Osteoblast (primary cell): ENCODE measurements around the gene CRYAA. TPM values are rescaled to one million over a fixed set of nuclear protein-coding genes. Genes with fewer than 3 reads are reported as not detected.

Experiments used
- DNase-seq: peaks from one replicate; pipeline ENCODE4 v3.0.0; 2011; ENCODE audit warnings: low spot score, mixed read lengths; ENCODE audit not compliant: insufficient read length; ENCODE audit errors: missing footprints
- H2AFZ ChIP-seq: 2 replicates; pipeline ENCODE4 v1.6.0; 2011; ENCODE audit warnings: mild to moderate bottlenecking, low read length
- H3K27ac ChIP-seq: 2 replicates; pipeline ENCODE4 v1.5.1; 2011; ENCODE audit warnings: mild to moderate bottlenecking, low read depth, low read length, moderate library complexity
- H3K27me3 ChIP-seq: 2 replicates; pipeline ENCODE4 v1.6.0; 2012; ENCODE audit warnings: mild to moderate bottlenecking, control low read depth, inconsistent platforms, low read length, moderate library complexity; ENCODE audit not compliant: insufficient read depth
- H3K36me3 ChIP-seq: 2 replicates; pipeline ENCODE4 v1.5.1; 2011; ENCODE audit warnings: mild to moderate bottlenecking, low read length, control low read depth, moderate library complexity; ENCODE audit not compliant: insufficient read depth
- H3K4me1 ChIP-seq: 2 replicates; pipeline ENCODE4 v1.5.1; 2011; ENCODE audit warnings: mild to moderate bottlenecking, low read length, control low read depth, moderate library complexity; ENCODE audit not compliant: insufficient read depth
- H3K4me2 ChIP-seq: 2 replicates; pipeline ENCODE4 v1.6.0; 2011; ENCODE audit warnings: mild to moderate bottlenecking, low read length; ENCODE audit not compliant: insufficient read depth
- H3K4me3 ChIP-seq: fragments of 200-600 bp; sonication (generic); 3 replicates; pipeline ENCODE4 v1.5.1; 2012; ENCODE audit warnings: mild to moderate bottlenecking, low read length, inconsistent platforms; ENCODE audit not compliant: insufficient read depth
- H3K79me2 ChIP-seq: 2 replicates; pipeline ENCODE4 v1.6.0; 2012; ENCODE audit warnings: mild to moderate bottlenecking, low read length, control low read depth, inconsistent platforms; ENCODE audit not compliant: insufficient read depth
- H3K9me3 ChIP-seq: 2 replicates; pipeline ENCODE4 v1.5.1; 2011; ENCODE audit warnings: low read depth, low read length, control low read depth
- H4K20me1 ChIP-seq: 2 replicates; pipeline ENCODE4 v1.6.0; 2012; ENCODE audit warnings: mild to moderate bottlenecking, low read length, control low read depth; ENCODE audit not compliant: insufficient read depth
- CTCF ChIP-seq: IDR thresholded peaks from 2 replicates; pipeline ENCODE4 v1.5.1; 2011; ENCODE audit warnings: mild to moderate bottlenecking, low read depth, low read length, moderate library complexity; ENCODE audit errors: extremely low read depth
- total RNA-seq: library from RNA; depleted of rRNA; stranded (reverse); fragments of >200 nt; gene quantifications from 2 replicates; pipeline ENCODE4 v1.2.3, GENCODE V29; 2012

The CRYAA gene
- total RNA-seq, 1 donor, result not detected

GRCh38 chr21:43190544-43190943, 21.7 kb downstream of the CRYAA start:
- Histone ChIP-seq H3K9me3 (no peaks in the 10 kb centered on the region), H3K79me2 (no peaks in the 10 kb centered on the region), H3K27ac (no peak overlapping the region), H3K4me2 (no peak overlapping the region), H3K4me1 (peaks cover 8% of the 10 kb centered on the region), H4K20me1 (no peaks in the 10 kb centered on the region), H3K4me3 (no peak overlapping the region), H3K36me3 (no peaks in the 10 kb centered on the region), H3K27me3 (peaks cover 24% of the 10 kb centered on the region), H2AFZ (no peak overlapping the region)
- DNase-seq, result peak; percentile 10
- no peak for TF ChIP-seq CTCF

- H3K9me3 ChIP-seq, result no peaks in the 10 kb centered on the region
- peaks cover 24% of the 10 kb centered on the region for H3K27me3 ChIP-seq
- peak; percentile 26 for DNase-seq
- H3K4me1 ChIP-seq, result peaks cover 8% of the 10 kb centered on the region
- H3K79me2 ChIP-seq, result no peaks in the 10 kb centered on the region
- H4K20me1 ChIP-seq, result no peaks in the 10 kb centered on the region
- no peak overlapping the region for H2AFZ ChIP-seq
- no peak overlapping the region for H3K4me2 ChIP-seq
- H3K4me3 ChIP-seq, result no peak overlapping the region
- no peak overlapping the region for H3K27ac ChIP-seq
- TF ChIP-seq CTCF, result no peak
- no peaks in the 10 kb centered on the region for H3K36me3 ChIP-seq
Measured at GRCh38 chr21:43190951-43191350, 22.1 kb downstream of the CRYAA start.

GRCh38 chr21:43191521-43191920, 22.7 kb downstream of the CRYAA start:
- H3K4me1 ChIP-seq, result peaks cover 8% of the 10 kb centered on the region
- no peak overlapping the region for H3K4me2 ChIP-seq
- no peak overlapping the region for H2AFZ ChIP-seq
- H4K20me1 ChIP-seq, result no peaks in the 10 kb centered on the region
- no peak for TF ChIP-seq CTCF
- no peaks in the 10 kb centered on the region for H3K9me3 ChIP-seq
- no peaks in the 10 kb centered on the region for H3K36me3 ChIP-seq
- H3K4me3 ChIP-seq, result no peak overlapping the region
- H3K79me2 ChIP-seq, result no peaks in the 10 kb centered on the region
- peak; percentile 71 for DNase-seq
- no peak overlapping the region for H3K27ac ChIP-seq
- peaks cover 24% of the 10 kb centered on the region for H3K27me3 ChIP-seq

GRCh38 chr21:43191971-43192370, 23.2 kb downstream of the CRYAA start:
- H2AFZ ChIP-seq, result no peak overlapping the region
- no peaks in the 10 kb centered on the region for H3K9me3 ChIP-seq
- H3K4me2 ChIP-seq, result no peak overlapping the region
- TF ChIP-seq CTCF, result no peak
- peaks cover 8% of the 10 kb centered on the region for H3K4me1 ChIP-seq
- no peaks in the 10 kb centered on the region for H4K20me1 ChIP-seq
- H3K27ac ChIP-seq, result no peak overlapping the region
- peaks cover 27% of the 10 kb centered on the region for H3K27me3 ChIP-seq
- H3K79me2 ChIP-seq, result no peaks in the 10 kb centered on the region
- no peaks in the 10 kb centered on the region for H3K36me3 ChIP-seq
- no peak for DNase-seq
- no peak overlapping the region for H3K4me3 ChIP-seq
